NT2/D1 (cell line): Measurements from ENCODE around the gene GTF2F1.

Experiments
- SUZ12 ChIP-seq: IDR thresholded peaks from 2 replicates; pipeline ENCODE4 v1.6.1; 2011; ENCODE audit not compliant: insufficient read length, insufficient read depth; ENCODE audit errors: extremely low read depth
- YY1 ChIP-seq: IDR thresholded peaks from 2 replicates; pipeline ENCODE4 v1.6.1; 2011; ENCODE audit not compliant: insufficient read length, insufficient read depth
- ZNF274 ChIP-seq: IDR thresholded peaks from 2 replicates; pipeline ENCODE4 v1.6.1; 2011; ENCODE audit warnings: mild to moderate bottlenecking, low read depth, low read length

- TF ChIP-seq YY1 (no peak), ZNF274 (no peak), SUZ12 (no peak)
Observed at GRCh38 chr19:6427131-6427530, 34.2 kb upstream of the GTF2F1 start.
